ENCODE measurements around the gene IRF2.

IRF2 gene

GRCh38 chr4:184470785-184471110 is 3.6 kb downstream of the IRF2 start:
- Histone ChIP-seq H3K36me3 (ENCODE audit: control insufficient read depth in 1 of 2, insufficient read depth in 2 of 2, low read length in 2 of 2) (no peaks in the 10 kb centered on the region), H4K12ac (ENCODE audit: low read depth, low read length) (no peak overlapping the region), H3K4me1 (ENCODE audit: control insufficient read depth in 1 of 2, insufficient read depth in 2 of 2, low read length in 2 of 2) (peaks cover 0 to 9% of the 10 kb centered on the region in 2 experiments), H2AK5ac (ENCODE audit: low read length) (no peak overlapping the region), H3K4me3 (ENCODE audit: low read depth, low read length) (no peak overlapping the region), H3K79me2 (ENCODE audit: control insufficient read depth, insufficient read depth, low read length, poor library complexity) (peaks cover 9% of the 10 kb centered on the region), H3K23ac (ENCODE audit: low read length) (no peak overlapping the region), H3K18ac (ENCODE audit: low read length) (no peak overlapping the region), H4K91ac (ENCODE audit: low read depth, low read length) (no peak overlapping the region), H2AFZ (ENCODE audit: insufficient read depth, low read length, poor library complexity) (no peak overlapping the region), H3K4me2 (ENCODE audit: low read length) (no peak overlapping the region), H4K8ac (ENCODE audit: low read depth, low read length) (no peak overlapping the region), H3K27ac (ENCODE audit: low read depth, low read length) (no peak overlapping the region), H3K9ac (ENCODE audit: low read length) (no peak overlapping the region), H3K9me3 (ENCODE audit: insufficient read depth, low read depth, low read length) (no peaks in the 10 kb centered on the region), H3K79me1 (ENCODE audit: low read length) (peaks cover 18% of the 10 kb centered on the region), H3K27me3 (ENCODE audit: insufficient read depth, low read length) (no peaks in the 10 kb centered on the region), H3K4ac (ENCODE audit: low read depth, low read length) (no peak overlapping the region), H3K14ac (ENCODE audit: low read length) (no peak overlapping the region), H2BK12ac (ENCODE audit: low read length) (no peak overlapping the region), H2BK5ac (ENCODE audit: low read depth, low read length, poor library complexity) (no peak overlapping the region), H2BK120ac (ENCODE audit: insufficient read depth, low read length, poor library complexity) (no peak overlapping the region)
- no CpG with 5 or more reads among the region's 2 CpGs for WGBS (ENCODE audit: extremely low coverage, insufficient coverage, insufficient read length)
- DNase-seq, result no peak

DNA sequence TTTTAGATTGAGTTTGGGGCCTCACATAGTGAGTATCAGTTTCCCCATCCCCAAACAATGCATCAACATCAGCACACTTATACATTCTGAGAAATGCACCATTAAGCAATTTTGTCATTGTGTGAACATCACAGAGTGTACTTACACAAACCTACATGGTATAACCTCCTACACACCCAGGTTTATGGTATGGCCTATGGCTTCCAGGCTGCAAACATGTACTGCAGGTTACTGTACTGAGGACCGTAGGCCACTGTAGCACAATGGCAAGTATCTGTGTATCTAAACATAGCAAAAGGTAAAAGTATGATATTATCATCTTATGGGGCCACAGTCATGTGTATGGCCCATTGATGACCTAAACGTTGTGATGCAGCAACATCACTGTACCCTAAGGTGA is 7.7 kb downstream of the IRF2 start:
- no CpG with 5 or more reads among the region's 2 CpGs for WGBS (ENCODE audit: extremely low coverage, insufficient coverage, insufficient read length)
- Histone ChIP-seq H3K36me3 (ENCODE audit: control insufficient read depth in 1 of 2, insufficient read depth in 2 of 2, low read length in 2 of 2) (no peaks in the 10 kb centered on the region), H3K4me3 (ENCODE audit: low read depth, low read length) (no peak overlapping the region)

GRCh38 chr4:184464759-184465454 is 9.4 kb downstream of the IRF2 start:
- Histone ChIP-seq H3K79me2 (ENCODE audit: control insufficient read depth, insufficient read depth, low read length, poor library complexity) (no peaks in the 10 kb centered on the region), H3K27ac (ENCODE audit: low read depth, low read length) (no peak overlapping the region), H3K23ac (ENCODE audit: low read length) (no peak overlapping the region), H3K4ac (ENCODE audit: low read depth, low read length) (no peak overlapping the region), H3K79me1 (ENCODE audit: low read length) (no peaks in the 10 kb centered on the region), H3K36me3 (ENCODE audit: control insufficient read depth in 1 of 2, insufficient read depth in 2 of 2, low read length in 2 of 2) (no peaks in the 10 kb centered on the region), H2BK12ac (ENCODE audit: low read length) (no peak overlapping the region), H2AFZ (ENCODE audit: insufficient read depth, low read length, poor library complexity) (no peak overlapping the region), H3K27me3 (ENCODE audit: insufficient read depth, low read length) (no peaks in the 10 kb centered on the region), H3K9ac (ENCODE audit: low read length) (no peak overlapping the region), H4K91ac (ENCODE audit: low read depth, low read length) (no peak overlapping the region), H4K12ac (ENCODE audit: low read depth, low read length) (no peak overlapping the region), H3K4me3 (ENCODE audit: low read depth, low read length) (no peak overlapping the region), H2BK5ac (ENCODE audit: low read depth, low read length, poor library complexity) (no peak overlapping the region), H3K18ac (ENCODE audit: low read length) (peak overlapping the region; percentile 64), H3K4me1 (ENCODE audit: control insufficient read depth in 1 of 2, insufficient read depth in 2 of 2, low read length in 2 of 2) (no peaks in the 10 kb centered on the region), H2BK120ac (ENCODE audit: insufficient read depth, low read length, poor library complexity) (no peak overlapping the region), H4K8ac (ENCODE audit: low read depth, low read length) (no peak overlapping the region), H2AK5ac (ENCODE audit: low read length) (no peak overlapping the region), H3K4me2 (ENCODE audit: low read length) (no peak overlapping the region), H3K9me3 (ENCODE audit: insufficient read depth, low read depth, low read length) (no peaks in the 10 kb centered on the region), H3K14ac (ENCODE audit: low read length) (no peak overlapping the region)
- DNase-seq, result no peak
- WGBS (ENCODE audit: extremely low coverage, insufficient coverage, insufficient read length), result no CpG with 5 or more reads among the region's 5 CpGs

More for the DNA sequence above, 7.7 kb downstream of the IRF2 start:
- no peaks in the 10 kb centered on the region for H3K79me2 ChIP-seq (ENCODE audit: control insufficient read depth, insufficient read depth, low read length, poor library complexity)
- H2BK120ac ChIP-seq (ENCODE audit: insufficient read depth, low read length, poor library complexity), result no peak overlapping the region
- no peak overlapping the region for H3K4ac ChIP-seq (ENCODE audit: low read depth, low read length)
- no peak overlapping the region for H4K91ac ChIP-seq (ENCODE audit: low read depth, low read length)
- no peak overlapping the region for H4K12ac ChIP-seq (ENCODE audit: low read depth, low read length)
- no peak overlapping the region for H3K23ac ChIP-seq (ENCODE audit: low read length)
- H2BK12ac ChIP-seq (ENCODE audit: low read length), result no peak overlapping the region
- H3K9me3 ChIP-seq (ENCODE audit: insufficient read depth, low read depth, low read length), result no peaks in the 10 kb centered on the region
- H3K4me2 ChIP-seq (ENCODE audit: low read length), result no peak overlapping the region
- no peak overlapping the region for H3K18ac ChIP-seq (ENCODE audit: low read length)
- H2AK5ac ChIP-seq (ENCODE audit: low read length), result no peak overlapping the region
- DNase-seq, result no peak
- no peak overlapping the region for H3K14ac ChIP-seq (ENCODE audit: low read length)
- no peaks in the 10 kb centered on the region for H3K79me1 ChIP-seq (ENCODE audit: low read length)
- H2BK5ac ChIP-seq (ENCODE audit: low read depth, low read length, poor library complexity), result no peak overlapping the region
- H3K27me3 ChIP-seq (ENCODE audit: insufficient read depth, low read length), result no peaks in the 10 kb centered on the region
- H3K4me1 ChIP-seq (ENCODE audit: control insufficient read depth in 1 of 2, insufficient read depth in 2 of 2, low read length in 2 of 2), result no peaks in the 10 kb centered on the region
- H4K8ac ChIP-seq (ENCODE audit: low read depth, low read length), result no peak overlapping the region
- H3K27ac ChIP-seq (ENCODE audit: low read depth, low read length), result no peak overlapping the region
- no peak overlapping the region for H2AFZ ChIP-seq (ENCODE audit: insufficient read depth, low read length, poor library complexity)
- no peak overlapping the region for H3K9ac ChIP-seq (ENCODE audit: low read length)

- no peak overlapping the region for H2AK5ac ChIP-seq (ENCODE audit: low read length)
- no peak for DNase-seq
- H3K79me2 ChIP-seq (ENCODE audit: control insufficient read depth, insufficient read depth, low read length, poor library complexity), result no peaks in the 10 kb centered on the region
- H3K18ac ChIP-seq (ENCODE audit: low read length), result no peak overlapping the region
- no peak overlapping the region for H3K4me3 ChIP-seq (ENCODE audit: low read depth, low read length)
- no peak overlapping the region for H3K9ac ChIP-seq (ENCODE audit: low read length)
- H4K12ac ChIP-seq (ENCODE audit: low read depth, low read length), result no peak overlapping the region
- no peak overlapping the region for H2BK120ac ChIP-seq (ENCODE audit: insufficient read depth, low read length, poor library complexity)
- H3K9me3 ChIP-seq (ENCODE audit: insufficient read depth, low read depth, low read length), result no peaks in the 10 kb centered on the region
- H3K4me1 ChIP-seq (ENCODE audit: control insufficient read depth in 1 of 2, insufficient read depth in 2 of 2, low read length in 2 of 2), result no peaks in the 10 kb centered on the region
- H3K4me2 ChIP-seq (ENCODE audit: low read length), result no peak overlapping the region
- no peak overlapping the region for H3K27ac ChIP-seq (ENCODE audit: low read depth, low read length)
- H3K4ac ChIP-seq (ENCODE audit: low read depth, low read length), result no peak overlapping the region
- no peak overlapping the region for H2BK12ac ChIP-seq (ENCODE audit: low read length)
- H3K14ac ChIP-seq (ENCODE audit: low read length), result no peak overlapping the region
- H2AFZ ChIP-seq (ENCODE audit: insufficient read depth, low read length, poor library complexity), result no peak overlapping the region
- no peaks in the 10 kb centered on the region for H3K79me1 ChIP-seq (ENCODE audit: low read length)
- H3K27me3 ChIP-seq (ENCODE audit: insufficient read depth, low read length), result no peaks in the 10 kb centered on the region
- no peaks in the 10 kb centered on the region for H3K36me3 ChIP-seq (ENCODE audit: control insufficient read depth in 1 of 2, insufficient read depth in 2 of 2, low read length in 2 of 2)
- H4K91ac ChIP-seq (ENCODE audit: low read depth, low read length), result no peak overlapping the region
- no peak overlapping the region for H2BK5ac ChIP-seq (ENCODE audit: low read depth, low read length, poor library complexity)
- no peak overlapping the region for H3K23ac ChIP-seq (ENCODE audit: low read length)
- no peak overlapping the region for H4K8ac ChIP-seq (ENCODE audit: low read depth, low read length)
- WGBS (ENCODE audit: extremely low coverage, insufficient coverage, insufficient read length), result no CpG with 5 or more reads among the region's 5 CpGs
Measured at GRCh38 chr4:184463856-184464255, 10.5 kb downstream of the IRF2 start.
